Fibroblast of lung (primary cell): ENCODE measurements around the gene ZNF622.

Experiments
- EZH2 ChIP-seq: IDR thresholded peaks from 2 replicates; pipeline ENCODE4 v1.5.1; 2012; ENCODE audit warnings: low read length, control low read depth, mild to moderate bottlenecking; ENCODE audit errors: missing control alignments
- TF ChIP-seq, protein P1 (sequence below), 2 donors: IDR thresholded peaks in 1 of 2; conservative IDR thresholded peaks in 1 of 2; 1 replicate in 1 of 2; 2 replicates in 1 of 2; pipeline ENCODE4 v1.5.1; 2011 to 2012; ENCODE audit warnings: low read length in 2 of 2, control low read depth in 1 of 2, inconsistent platforms in 1 of 2, low read depth in 1 of 2, mild to moderate bottlenecking in 1 of 2

DNA sequence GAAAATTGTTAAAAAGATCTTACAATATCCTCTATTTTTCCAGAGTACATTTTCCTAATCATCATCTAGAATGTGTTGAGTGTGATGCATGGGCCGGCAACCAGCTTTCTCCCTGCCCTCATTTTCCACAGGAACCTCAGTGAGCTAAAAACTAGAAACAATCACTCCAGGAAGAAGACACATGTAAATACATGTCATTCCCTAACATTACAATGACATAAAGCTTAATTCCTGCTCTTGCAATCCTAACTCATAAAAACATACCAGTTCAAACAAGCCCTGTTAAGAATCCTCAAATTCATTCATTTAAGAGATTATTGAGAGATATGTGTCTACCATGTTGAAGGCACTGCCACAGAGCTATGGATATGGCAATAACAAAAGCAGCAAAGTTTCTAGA lies 18.5 kb upstream of the ZNF622 start:
- TF ChIP-seq, protein P1, sequence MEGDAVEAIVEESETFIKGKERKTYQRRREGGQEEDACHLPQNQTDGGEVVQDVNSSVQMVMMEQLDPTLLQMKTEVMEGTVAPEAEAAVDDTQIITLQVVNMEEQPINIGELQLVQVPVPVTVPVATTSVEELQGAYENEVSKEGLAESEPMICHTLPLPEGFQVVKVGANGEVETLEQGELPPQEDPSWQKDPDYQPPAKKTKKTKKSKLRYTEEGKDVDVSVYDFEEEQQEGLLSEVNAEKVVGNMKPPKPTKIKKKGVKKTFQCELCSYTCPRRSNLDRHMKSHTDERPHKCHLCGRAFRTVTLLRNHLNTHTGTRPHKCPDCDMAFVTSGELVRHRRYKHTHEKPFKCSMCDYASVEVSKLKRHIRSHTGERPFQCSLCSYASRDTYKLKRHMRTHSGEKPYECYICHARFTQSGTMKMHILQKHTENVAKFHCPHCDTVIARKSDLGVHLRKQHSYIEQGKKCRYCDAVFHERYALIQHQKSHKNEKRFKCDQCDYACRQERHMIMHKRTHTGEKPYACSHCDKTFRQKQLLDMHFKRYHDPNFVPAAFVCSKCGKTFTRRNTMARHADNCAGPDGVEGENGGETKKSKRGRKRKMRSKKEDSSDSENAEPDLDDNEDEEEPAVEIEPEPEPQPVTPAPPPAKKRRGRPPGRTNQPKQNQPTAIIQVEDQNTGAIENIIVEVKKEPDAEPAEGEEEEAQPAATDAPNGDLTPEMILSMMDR (conservative IDR thresholded peaks at IDR 0.05 in 1 of 2, IDR thresholded peaks at IDR 0.05 in 1 of 2; ENCODE audit: low read depth in 1 of 2, low read length in 2 of 2), result no peak
- TF ChIP-seq EZH2, result no peak
